Activated CD4-positive, alpha-beta T cell treated with anti-CD3 and anti-CD28 coated beads for 24 hours (primary cell): Measurements from ENCODE around the gene LAMA5.

Experiments used
- DNase-seq, 2 donors: peaks; one replicate each; pipeline ENCODE4 v3.0.0-alpha.2; 2020; ENCODE audit warnings: low read depth in 2 of 2

LAMA5 gene

DNA sequence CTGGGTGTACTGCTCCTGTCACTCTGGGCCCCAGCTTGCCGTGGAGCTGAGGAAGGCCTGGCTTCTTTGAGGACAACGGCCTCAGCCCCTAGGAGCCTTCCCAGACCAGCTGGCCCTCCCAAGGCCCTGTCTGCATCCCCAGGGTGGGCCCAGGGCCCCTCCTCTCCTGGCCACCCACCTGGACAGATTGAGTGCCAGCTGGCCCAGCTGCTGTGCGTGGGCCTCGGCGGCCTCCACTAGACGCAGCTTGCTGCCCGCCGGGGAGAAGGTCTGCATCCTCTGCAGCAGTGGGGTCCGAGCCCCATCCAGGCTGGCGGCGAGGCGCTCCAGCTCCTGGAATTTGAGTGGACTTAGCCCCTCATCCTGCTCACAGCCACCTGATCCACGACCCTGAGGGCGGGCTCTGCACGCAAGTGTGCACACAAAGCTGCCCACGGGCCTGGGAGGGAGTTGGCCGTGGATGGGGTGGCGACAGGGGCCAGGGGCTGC lies 49.9 kb downstream of the LAMA5 start:
- DNase-seq = no peak

GRCh38 chr20:62316331-62317166 lies 50.6 kb downstream of the LAMA5 start:
- no peak for DNase-seq

DNA sequence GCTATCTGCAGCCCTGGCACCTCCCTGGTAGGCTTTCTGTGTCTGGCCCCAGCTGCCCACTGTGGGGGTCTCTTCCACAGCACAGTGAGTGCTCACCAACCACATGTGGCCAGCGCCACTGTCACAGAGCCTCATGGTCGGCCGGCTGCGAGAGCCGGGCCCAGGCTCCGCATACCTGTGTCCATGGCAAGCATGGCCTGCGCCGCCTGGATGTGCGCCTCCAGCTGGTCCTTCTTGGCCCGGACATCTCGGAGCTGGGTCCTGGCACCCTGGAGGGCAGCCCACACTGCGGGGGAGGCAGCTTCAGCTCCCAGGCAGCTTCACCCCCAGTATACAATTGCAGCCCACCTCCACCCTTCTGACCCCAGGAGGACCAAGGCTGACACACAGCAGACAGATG lies 51.3 kb downstream of the LAMA5 start:
- DNase-seq = no peak

DNA sequence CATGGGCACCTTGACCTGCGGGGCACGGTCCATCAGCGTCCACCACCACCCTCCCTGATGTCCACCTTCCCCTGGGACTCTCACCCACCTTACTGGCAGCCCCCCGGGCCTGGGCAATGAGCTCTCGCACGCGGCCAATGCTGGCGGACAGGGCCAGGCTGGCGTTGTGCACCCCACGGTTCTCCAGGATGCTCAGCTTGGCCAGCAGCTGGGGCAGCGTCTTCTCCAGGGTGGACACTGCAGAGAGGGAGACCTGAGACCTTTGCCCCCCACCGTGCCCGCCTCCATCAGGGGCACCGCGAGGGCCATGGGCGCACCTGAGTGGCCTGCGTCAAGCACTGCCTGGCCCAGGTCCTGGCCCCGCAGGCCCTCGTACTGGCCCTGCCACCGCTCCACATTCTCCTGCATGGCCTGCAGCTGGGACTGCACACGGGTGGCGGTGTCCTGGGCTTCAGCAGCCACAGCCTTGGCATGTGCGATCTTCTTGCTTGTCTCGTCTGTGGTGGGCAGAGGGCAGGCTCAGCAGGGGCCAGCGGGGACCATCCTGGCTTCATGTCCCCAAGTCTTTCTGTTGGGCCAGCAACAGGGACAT lies 52.3 kb downstream of the LAMA5 start:
- no peak for DNase-seq

GRCh38 chr20:62314339-62314638 lies 52.8 kb downstream of the LAMA5 start:
- no peak for DNase-seq

DNA sequence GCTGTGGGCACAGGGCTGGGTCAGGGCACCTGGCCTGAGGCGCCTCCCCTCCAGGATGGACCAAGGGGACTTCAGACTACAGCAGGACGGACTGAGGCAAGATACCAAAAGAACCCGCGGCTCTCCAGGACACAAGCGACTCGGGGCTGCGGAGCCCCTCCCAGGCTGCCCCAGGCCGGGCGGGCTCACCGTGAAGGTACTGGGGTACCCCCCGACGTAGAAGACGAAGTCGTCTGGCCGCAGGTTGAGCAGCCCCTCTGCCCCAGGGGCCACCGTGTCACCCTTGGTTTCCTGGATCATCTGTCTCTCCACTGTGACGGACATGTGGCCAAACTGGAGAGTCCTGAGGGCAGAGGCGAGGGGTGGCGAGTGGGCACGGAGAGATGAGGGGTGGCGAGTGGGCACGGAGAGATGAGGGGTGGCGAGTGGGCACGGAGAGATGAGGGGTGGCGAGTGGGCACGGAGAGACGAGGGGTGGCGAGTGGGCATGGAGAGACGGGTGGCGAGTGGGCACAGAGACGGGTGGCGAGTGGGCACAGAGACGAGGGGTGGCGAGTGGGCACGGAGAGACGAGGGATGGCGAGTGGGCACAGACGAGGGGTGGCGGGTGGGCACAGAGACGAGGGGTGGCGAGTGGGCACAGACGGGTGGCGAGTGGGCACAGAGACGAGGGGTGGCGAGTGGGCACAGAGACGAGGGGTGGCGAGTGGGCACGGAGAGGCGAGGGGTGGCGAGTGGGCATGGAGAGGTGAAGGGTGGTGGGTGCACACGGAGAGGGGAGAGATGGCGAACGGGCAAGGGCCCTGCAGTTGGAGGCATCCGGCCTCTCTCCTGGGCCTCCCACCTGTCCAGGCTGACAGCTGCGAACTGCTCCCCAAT lies 53.4 kb downstream of the LAMA5 start:
- DNase-seq = no peak

- no peak for DNase-seq
Measured at GRCh38 chr20:62313021-62313420, 54.1 kb downstream of the LAMA5 start.

DNA sequence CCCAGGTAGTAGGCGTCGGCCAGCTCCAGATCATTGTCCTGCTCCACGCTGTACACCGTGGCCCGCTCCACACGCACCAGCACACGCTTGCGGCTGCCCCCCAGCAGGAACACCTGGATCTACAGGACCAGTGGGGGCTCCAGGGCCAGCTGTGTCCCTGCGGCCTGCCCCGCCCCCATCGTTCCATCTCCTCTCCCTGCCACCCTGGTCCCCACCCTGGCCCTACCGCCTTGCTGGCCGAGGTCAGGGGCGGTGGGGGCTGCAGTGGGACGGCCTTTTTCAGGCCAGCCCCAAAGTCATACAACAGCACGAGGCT lies 54.5 kb downstream of the LAMA5 start:
- DNase-seq = no peak

DNA sequence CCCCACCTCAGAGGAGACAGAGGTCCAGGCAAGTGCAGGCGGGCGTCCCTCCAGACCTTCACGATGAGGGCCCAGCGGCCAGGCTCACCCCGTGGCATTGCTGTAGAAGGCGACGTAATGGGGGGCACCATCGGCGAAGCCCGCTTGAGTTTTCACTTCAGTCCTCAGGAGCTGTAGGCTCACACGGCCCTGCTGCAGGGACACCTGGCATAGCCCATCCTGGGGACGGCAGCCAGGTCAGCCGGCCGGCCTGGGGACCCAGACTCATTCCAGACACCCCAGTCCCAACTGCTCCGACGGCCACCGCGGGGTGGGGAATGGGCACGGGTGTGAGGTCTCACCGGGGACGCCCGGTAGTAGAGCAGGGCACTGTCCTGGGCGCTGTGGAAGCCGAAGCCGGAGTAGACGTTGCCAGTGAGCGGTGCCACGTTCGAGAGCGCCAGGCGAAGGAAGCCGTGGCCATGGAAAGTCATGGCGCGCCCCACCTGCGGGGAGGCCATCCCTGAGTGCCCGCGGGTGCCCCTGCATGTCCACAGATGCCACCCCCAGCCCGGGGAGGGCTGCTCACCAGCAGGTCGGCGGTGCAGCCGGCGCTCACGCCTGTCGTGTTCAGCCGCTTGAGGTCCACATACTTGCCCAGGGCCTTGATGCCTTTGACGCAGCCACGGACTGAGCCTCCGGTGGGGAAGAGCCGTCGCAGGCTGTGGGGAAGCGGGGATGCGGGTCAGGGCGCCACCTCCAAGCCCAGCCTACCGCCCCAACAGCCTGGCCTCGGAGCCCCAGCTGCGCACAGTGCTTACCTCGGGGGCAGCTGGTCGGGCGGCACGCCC lies 55.1 kb downstream of the LAMA5 start:
- no peak for DNase-seq

- DNase-seq = no peak
Measured at GRCh38 chr20:62311150-62311549, 56.0 kb downstream of the LAMA5 start.

DNA sequence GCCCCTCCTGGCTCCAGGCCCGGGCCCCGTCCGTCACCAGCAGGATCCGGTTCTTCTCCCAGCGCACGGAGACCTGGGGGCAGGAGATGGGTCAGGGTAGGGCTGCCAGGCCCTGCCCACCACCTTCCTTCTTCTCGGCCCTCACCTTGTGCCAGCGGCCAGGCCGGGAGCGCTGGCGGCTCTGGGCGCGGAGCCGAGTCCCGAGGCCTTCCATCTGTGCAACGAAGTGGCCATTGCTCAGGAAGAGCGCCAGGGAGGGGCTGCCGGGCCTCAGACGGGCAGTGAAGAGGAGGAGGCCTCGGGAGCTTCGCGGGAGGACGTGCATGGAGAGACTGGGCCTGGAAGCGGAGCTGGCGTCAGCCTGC lies 56.4 kb downstream of the LAMA5 start:
- no peak for DNase-seq

DNA sequence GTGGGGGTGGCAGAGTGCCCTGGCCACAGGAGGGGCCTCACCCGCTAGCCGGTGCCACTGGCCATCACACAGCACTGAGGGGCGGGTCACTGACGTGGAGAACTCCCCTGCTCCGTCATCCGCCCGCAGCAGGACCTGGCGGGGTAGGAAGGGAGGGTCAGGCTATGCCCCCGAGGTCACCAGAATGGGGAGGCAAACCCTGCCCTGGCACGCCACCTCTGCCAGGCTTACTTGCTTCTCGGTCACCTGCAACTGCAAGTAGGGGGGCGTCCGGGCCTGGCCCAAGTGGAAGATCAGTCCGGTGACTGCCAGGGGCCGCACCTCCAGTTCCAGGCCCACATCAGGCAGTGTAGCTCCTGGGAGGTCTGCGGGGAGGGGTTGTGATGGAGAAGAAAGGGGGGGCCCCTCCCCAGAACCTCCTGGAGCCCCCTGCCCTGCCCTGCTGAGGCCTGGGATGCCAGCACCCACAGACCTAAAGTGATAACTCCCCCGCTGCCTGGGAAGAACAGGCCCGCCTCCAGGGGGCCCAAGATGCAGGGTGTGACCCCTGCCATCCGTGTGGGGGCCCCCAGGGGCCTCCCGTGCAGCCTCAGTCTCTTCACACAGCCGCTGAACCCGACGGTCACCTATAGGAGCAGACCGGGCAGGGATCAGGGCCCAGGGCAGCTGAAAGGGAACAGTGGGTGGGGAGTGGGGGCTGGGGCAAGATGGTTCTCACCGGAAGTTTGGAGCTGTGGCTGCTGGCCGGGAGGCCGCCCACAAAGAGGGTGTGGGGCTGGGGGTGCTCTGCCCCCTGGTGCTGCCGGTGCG lies 57.0 kb downstream of the LAMA5 start:
- no peak for DNase-seq

GRCh38 chr20:62309198-62309944 lies 57.7 kb downstream of the LAMA5 start:
- no peak for DNase-seq

DNA sequence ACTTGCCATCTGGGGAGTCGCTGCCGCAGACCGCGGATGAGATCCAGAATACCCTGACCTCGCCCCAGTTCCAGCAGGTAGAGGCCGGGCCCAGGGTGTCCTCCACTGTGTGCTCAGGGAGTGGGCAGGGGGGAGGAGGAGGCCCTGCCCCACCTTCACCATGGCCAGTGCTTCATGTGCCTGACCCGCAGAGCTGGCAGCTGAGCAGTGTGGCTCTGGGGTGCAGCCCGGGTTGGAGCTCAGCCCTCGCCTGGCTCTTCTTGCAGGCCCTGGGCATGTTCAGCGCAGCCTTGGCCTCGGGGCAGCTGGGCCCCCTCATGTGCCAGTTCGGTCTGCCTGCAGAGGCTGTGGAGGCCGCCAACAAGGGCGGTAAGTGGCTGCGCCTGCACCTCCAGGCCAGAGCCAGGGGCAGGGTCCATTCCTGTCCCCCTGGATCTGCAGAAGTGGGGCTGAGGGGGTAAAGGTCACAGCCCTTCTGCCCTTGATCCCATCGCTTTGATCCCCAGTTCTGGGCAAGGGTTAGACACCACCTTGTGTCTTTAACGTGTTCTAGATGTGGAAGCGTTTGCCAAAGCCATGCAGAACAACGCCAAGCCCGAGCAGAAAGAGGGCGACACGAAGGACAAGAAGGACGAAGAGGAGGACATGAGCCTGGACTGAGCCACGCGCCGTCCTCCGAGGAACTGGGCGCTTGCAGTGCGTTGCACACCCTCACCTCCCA lies 58.9 kb downstream of the LAMA5 start:
- DNase-seq = no peak

DNA sequence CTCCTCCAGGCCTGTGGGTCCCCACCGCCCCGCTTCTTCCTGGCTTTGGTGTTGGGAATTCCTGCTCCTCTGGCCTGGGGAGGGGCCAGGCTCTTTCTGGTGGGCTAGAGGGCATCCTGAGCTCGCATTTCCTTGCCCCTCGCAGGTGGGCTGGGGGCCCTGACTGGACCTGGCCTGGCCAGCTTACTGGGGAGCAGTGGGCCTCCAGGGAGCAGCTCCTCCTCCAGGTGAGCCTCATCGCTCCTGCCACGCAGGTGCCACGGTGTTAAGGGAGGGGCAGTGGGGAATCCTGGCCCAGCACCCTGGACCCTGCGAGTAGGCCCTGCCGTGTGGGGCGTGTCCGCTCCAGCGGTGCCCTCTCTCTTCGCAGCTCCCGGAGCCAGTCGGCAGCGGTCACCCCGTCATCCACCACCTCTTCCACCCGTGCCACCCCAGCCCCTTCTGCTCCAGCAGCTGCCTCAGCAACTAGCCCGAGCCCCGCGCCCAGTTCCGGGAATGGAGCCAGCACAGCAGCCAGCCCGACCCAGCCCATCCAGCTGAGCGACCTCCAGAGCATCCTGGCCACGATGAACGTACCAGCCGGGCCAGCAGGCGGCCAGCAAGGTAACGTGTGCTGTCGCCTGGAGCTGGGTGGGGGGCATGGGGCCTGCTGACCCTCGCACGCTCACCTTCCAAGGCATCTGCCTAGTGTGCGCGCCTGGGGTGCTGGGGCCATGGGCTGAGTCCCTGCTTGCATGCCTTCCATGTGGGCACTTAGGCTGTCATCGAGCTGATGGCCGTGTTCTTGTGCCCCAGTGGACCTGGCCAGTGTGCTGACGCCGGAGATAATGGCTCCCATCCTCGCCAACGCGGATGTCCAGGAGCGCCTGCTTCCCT lies 59.6 kb downstream of the LAMA5 start:
- DNase-seq = no peak

- DNase-seq = no peak
Measured at GRCh38 chr20:62306414-62307187, 60.5 kb downstream of the LAMA5 start.

DNA sequence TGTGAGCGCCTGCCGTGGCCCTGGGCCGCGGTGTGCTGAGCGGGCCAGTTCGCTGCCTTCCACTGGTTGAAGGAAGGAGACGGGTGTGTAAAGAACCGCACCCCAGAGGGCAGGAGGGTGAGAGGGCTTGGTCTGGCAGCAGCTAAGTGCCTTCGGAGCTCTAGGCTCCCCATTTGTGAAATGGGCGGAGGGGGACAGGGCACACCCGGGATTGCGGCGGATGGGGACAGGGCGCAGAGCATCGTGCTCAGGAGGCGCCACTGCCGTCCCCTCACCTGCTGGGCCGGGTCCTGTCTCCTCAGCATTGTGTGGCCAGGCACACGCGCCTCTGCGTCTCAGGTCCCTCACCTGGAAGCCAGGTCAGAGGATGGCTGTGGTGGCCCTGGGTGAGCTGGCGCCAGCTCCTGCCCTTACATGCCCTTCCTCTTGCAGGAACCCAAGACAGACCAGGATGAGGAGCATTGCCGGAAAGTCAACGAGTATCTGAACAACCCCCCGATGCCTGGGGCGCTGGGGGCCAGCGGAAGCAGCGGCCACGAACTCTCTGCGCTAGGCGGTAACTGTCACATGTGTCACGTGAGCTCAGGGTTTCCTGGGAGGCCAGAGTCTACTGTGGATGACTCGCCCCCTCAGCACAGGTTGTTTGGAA lies 61.2 kb downstream of the LAMA5 start:
- no peak for DNase-seq
